ENCODE results near the gene FHAD1.

- TF ChIP-seq POLR2A (IDR thresholded peaks at IDR 0.05; ENCODE audit: borderline replicate concordance, extremely low read depth, insufficient read depth, insufficient read length) = no peak
- TF ChIP-seq JUND (IDR thresholded peaks at IDR 0.05) = no peak
- TF ChIP-seq, protein P1, sequence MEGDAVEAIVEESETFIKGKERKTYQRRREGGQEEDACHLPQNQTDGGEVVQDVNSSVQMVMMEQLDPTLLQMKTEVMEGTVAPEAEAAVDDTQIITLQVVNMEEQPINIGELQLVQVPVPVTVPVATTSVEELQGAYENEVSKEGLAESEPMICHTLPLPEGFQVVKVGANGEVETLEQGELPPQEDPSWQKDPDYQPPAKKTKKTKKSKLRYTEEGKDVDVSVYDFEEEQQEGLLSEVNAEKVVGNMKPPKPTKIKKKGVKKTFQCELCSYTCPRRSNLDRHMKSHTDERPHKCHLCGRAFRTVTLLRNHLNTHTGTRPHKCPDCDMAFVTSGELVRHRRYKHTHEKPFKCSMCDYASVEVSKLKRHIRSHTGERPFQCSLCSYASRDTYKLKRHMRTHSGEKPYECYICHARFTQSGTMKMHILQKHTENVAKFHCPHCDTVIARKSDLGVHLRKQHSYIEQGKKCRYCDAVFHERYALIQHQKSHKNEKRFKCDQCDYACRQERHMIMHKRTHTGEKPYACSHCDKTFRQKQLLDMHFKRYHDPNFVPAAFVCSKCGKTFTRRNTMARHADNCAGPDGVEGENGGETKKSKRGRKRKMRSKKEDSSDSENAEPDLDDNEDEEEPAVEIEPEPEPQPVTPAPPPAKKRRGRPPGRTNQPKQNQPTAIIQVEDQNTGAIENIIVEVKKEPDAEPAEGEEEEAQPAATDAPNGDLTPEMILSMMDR (IDR thresholded peaks at IDR 0.05 in 2 of 3, conservative IDR thresholded peaks at IDR 0.05 in 1 of 3; ENCODE audit: borderline replicate concordance in 1 of 3, insufficient read depth in 1 of 3, low read depth in 2 of 3, low read length in 2 of 3) = no peak
- no peak for TF ChIP-seq RAD21 (IDR thresholded peaks at IDR 0.05; ENCODE audit: low read depth)
- TF ChIP-seq TCF7L2 (IDR thresholded peaks at IDR 0.05; ENCODE audit: borderline replicate concordance, extremely low read depth, insufficient read depth, insufficient read length) = no peak
- no peak for TF ChIP-seq EZH2 (IDR thresholded peaks at IDR 0.05)
- no peak for TF ChIP-seq POLR2AphosphoS5 (IDR thresholded peaks at IDR 0.05; ENCODE audit: low read depth, low read length)
Measured at GRCh38 chr1:15435239-15436077, 188.4 kb downstream of the FHAD1 start.

Data from HCT116 (cell line).